NCI-H128 (cell line): ENCODE data around the gene AP1S1.
"Not testable (repeated sequence)": the region's sequence is repeated elsewhere in the genome, so short reads cannot be mapped to it uniquely, and the experiment has no call there.

Experiments
- DNase-seq: peaks from one replicate; lab custom pipeline; 2025; ENCODE audit not compliant: unreplicated experiment; lab: John Stamatoyannopoulos, UW

The AP1S1 gene

GRCh38 chr7:101124376-101125056, 29.8 kb upstream of the AP1S1 start:
- no peak for DNase-seq

GRCh38 chr7:101125989-101126650, 28.2 kb upstream of the AP1S1 start:
- no peak for DNase-seq

GRCh38 chr7:101126651-101127459, 27.4 kb upstream of the AP1S1 start, which contains the start of gene SERPINE1:
Gene SERPINE1, plus strand, starts transcription at chr7:101127104. Its CDS starts 1,290 bp downstream, at chr7:101128394.
- no peak for DNase-seq

GRCh38 chr7:101127460-101128039, 26.7 kb upstream of the AP1S1 start:
- DNase-seq = no peak

DNA sequence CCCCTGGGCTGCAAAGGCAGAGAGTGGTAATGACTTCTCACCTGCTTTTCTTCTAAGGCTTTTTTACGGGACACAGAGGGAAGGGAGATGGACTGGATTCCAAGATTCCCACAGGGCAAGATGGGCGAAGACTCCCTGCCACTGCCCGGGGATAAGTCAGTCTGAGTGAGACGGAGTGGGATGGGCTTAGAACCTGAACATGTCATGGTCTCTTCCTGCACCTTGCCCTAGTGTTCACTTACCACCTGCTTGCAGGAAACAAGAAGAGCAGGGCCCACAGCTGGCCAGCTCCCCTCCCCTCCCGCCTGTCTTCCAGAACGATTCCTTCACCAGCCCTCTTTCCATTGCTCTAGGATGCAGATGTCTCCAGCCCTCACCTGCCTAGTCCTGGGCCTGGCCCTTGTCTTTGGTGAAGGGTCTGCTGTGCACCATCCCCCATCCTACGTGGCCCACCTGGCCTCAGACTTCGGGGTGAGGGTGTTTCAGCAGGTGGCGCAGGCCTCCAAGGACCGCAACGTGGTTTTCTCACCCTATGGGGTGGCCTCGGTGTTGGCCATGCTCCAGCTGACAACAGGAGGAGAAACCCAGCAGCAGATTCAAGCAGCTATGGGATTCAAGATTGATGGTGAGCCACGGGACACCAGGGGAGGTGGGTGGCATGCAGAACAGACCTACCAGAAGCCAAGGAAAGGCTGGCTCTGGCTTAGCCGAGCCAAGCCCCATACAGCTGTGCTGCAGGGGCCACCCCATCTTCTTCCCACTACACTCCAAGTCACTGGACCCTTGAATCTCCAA, 26.0 kb upstream of the AP1S1 start:
- no peak for DNase-seq

DNA sequence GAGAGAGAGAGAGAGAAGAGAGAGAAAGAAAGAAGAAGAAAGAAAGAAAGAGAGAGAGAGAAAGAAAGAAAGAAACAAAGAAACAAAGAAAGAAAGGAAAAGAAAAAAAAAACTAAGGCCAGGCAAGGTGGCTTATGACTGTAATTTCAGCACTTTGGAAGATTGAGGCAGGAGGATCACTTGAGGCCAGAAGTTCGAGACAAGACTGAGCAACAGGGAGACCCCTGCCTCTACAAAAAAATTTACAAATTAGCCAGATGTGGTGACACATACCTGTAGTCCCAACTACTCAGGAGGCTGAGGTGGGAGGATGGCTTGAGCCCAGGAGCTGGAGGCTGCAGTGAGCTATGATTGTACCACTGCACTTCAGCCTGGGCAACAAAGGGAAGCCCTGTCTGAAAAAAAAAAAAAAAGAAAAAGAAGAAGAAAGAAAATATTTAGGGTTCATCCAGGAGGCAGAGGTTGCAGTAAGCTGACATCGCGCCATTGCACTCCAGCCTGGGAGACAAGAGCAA, 24.6 kb upstream of the AP1S1 start:
- no peak for DNase-seq

- DNase-seq = not testable (repeated sequence)
Observed at GRCh38 chr7:101132626-101133600, 21.4 kb upstream of the AP1S1 start.

DNA sequence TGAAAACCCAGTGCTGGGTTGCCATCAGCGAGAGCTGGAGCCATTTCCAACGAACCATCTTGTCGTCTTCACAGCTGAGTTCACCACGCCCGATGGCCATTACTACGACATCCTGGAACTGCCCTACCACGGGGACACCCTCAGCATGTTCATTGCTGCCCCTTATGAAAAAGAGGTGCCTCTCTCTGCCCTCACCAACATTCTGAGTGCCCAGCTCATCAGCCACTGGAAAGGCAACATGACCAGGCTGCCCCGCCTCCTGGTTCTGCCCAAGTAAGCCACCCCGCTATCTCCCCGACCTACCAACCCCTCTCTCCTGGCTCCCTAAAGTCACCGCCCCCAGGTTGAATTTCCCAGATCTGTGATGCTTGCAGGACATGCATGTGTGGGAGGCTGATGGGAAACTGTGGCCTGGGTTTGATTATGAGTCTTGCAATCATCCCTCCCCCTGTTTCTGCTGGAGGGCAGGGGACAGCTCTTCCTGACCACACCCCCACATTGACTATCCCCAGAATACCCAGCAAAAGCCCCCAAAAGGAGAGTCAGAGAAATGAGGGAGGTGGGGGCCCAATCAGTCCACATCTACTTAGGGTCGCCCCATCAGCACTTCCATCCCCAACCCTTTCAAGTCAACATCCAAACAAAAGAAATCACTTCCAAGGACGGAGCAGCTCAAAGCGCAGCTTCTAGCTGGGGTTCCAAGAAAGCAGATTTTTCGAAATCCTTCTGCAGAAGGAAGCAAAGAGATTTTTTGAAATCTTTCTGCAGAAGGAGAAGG, 20.5 kb upstream of the AP1S1 start:
- DNase-seq = no peak

GRCh38 chr7:101134399-101134980, 19.8 kb upstream of the AP1S1 start:
- no peak for DNase-seq

- no peak for DNase-seq
Observed at GRCh38 chr7:101137651-101138212, 16.5 kb upstream of the AP1S1 start.

DNA sequence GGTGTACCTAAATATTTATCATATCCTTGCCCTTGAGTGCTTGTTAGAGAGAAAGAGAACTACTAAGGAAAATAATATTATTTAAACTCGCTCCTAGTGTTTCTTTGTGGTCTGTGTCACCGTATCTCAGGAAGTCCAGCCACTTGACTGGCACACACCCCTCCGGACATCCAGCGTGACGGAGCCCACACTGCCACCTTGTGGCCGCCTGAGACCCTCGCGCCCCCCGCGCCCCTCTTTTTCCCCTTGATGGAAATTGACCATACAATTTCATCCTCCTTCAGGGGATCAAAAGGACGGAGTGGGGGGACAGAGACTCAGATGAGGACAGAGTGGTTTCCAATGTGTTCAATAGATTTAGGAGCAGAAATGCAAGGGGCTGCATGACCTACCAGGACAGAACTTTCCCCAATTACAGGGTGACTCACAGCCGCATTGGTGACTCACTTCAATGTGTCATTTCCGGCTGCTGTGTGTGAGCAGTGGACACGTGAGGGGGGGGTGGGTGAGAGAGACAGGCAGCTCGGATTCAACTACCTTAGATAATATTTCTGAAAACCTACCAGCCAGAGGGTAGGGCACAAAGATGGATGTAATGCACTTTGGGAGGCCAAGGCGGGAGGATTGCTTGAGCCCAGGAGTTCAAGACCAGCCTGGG, 15.9 kb upstream of the AP1S1 start:
- no peak for DNase-seq

- no peak for DNase-seq
Observed at GRCh38 chr7:101140339-101140699, 14.0 kb upstream of the AP1S1 start.

- DNase-seq = no peak
Observed at GRCh38 chr7:101140746-101141382, 13.4 kb upstream of the AP1S1 start.

DNA sequence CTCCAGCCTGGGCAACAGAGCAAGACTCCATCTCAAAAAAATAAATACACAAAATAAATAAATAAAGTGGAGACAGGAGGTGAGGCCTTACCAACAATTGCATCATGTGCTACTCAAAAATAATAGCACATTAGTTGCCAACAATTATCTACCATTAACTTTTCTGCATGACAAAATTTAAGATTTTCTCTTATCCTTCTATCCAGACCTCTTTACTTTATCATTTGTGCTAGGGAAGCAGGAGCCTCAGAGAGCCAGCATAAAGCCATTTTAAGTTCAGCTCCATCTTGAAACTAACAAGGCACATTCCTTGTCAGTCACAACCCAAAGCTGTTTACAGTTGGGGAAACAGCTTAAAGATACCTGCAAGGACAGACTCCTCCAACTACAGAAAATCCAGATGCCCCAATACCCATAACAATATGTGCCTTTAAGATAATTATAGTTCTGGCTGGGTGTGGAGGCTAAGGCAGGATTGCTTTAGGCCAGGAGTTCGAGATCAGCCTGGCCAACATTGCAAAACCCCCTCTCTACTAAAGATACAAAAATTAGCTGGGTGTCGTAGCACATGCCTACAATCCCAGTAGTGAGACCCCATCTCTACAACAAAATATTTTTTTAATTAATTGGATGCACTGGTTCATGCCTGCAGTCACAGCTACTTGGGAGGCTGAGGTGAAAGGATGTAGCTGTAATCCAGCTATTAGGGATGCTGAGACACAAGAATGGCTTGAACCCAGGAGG, 2.2 kb upstream of the AP1S1 start:
- no peak for DNase-seq

DNA sequence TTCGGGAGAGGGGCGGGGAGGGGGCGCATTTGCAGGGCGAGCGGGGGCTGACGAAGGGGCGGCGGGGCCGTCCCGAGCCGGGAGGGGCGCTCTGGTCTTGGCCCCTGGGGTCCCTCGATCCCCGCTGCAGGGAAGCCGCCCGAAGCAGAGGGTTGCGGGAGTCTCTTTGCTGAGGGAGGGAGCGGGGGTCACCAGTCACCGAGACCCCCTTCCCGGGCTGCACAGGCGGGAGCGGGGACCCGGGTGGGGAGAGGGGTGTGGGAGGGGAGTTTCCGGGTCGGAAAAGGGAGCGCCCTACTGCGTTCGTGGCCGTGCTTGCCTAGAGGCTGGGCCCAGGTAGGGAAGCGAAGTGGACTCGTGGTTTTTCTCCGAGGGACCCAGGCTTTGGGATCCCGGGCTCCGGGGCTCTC, 422 bp downstream of the AP1S1 start:
- no peak for DNase-seq

GRCh38 chr7:101155303-101155702, 1.0 kb downstream of the AP1S1 start:
- no peak for DNase-seq
